Ascending aorta (tissue), 2 donors: ENCODE measurements around the gene AUTS2. TPM values are rescaled to one million over a fixed set of nuclear protein-coding genes. Genes with fewer than 3 reads are reported as not detected.

Experiments used
- DNase-seq, 2 donors: peaks; one replicate each; pipeline ENCODE4 v3.0.0-alpha.2; 2019; ENCODE audit warnings: low spot score in 2 of 2
- H3K27ac ChIP-seq, 2 donors: fragments of 200-600 bp; sonication (generic); one replicate each; pipeline ENCODE4 v1.5.1; 2016 to 2017; ENCODE audit warnings: mild to moderate bottlenecking in 1 of 2
- H3K27me3 ChIP-seq: fragments of 200-600 bp; sonication (generic); one replicate; pipeline ENCODE4 v1.5.1; 2017
- H3K36me3 ChIP-seq, 2 donors: fragments of 200-600 bp; sonication (generic); one replicate each; pipeline ENCODE4 v1.5.1; 2016
- H3K4me1 ChIP-seq, 2 donors: fragments of 200-600 bp; sonication (generic); one replicate each; pipeline ENCODE4 v1.5.1; 2016 to 2017; ENCODE audit warnings: mild to moderate bottlenecking in 1 of 2
- H3K4me3 ChIP-seq, 2 donors: fragments of 200-600 bp; sonication (generic); one replicate each; pipeline ENCODE4 v1.5.1; 2016 to 2017; ENCODE audit warnings: mild to moderate bottlenecking in 1 of 2
- H3K9me3 ChIP-seq, 2 donors: fragments of 200-600 bp; sonication (generic); one replicate each; pipeline ENCODE4 v1.5.1; 2016
- intact Hi-C: fragments of 100-400 bp; cut with DNase I; formaldehyde crosslinking; loops from one replicate; pipeline ENCODE4 v1.15.1; 2023
- total RNA-seq: library from RNA; depleted of rRNA; stranded (reverse); fragments of >200 nt; gene quantifications from one replicate; pipeline ENCODE4 v1.1.0, GENCODE V29; 2016
- TF ChIP-seq, protein P1 (sequence below), 3 experiments: fragments of 200-600 bp in 2 of 3; fragments of 450-650 bp in 1 of 3; sonication (generic) in 2 of 3; IDR thresholded peaks; one replicate each; pipeline ENCODE4 v1.5.1; 2016 to 2019; ENCODE audit warnings: antibody characterized with exemption in 3 of 3, mild to moderate bottlenecking in 1 of 3, moderate library complexity in 1 of 3

Gene AUTS2
- total RNA-seq, 1 donor from 2014 or later = 90.4 TPM

DNA sequence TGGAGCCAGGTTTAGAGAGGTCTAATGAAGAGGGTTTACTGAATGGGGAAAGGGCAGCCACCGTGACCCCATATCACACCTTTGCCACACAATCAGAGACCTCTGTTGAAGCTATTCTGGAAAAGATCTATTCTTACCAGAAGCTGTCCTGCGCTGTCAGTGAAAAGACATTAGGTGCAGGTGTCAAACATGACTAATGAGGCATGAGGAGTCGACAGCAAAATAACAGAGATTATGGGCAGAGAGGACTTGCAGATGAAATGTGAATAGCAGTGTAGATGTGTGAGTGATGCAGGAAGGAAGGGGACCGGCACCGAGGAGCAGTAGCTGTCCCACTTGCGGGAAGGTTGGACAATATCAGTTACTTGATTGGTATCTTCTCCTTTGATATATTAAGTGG is 906.0 kb downstream of the AUTS2 start:
- Histone ChIP-seq H3K27ac (no peak overlapping the region), H3K4me1 (no peaks in the 10 kb centered on the region), H3K36me3 (no peaks in the 10 kb centered on the region), H3K9me3 (no peaks in the 10 kb centered on the region), H3K27me3 (no peaks in the 10 kb centered on the region), H3K4me3 (no peak overlapping the region)
- DNase-seq = no peak
- intact Hi-C loops = no loop called here
- TF ChIP-seq, protein P1, sequence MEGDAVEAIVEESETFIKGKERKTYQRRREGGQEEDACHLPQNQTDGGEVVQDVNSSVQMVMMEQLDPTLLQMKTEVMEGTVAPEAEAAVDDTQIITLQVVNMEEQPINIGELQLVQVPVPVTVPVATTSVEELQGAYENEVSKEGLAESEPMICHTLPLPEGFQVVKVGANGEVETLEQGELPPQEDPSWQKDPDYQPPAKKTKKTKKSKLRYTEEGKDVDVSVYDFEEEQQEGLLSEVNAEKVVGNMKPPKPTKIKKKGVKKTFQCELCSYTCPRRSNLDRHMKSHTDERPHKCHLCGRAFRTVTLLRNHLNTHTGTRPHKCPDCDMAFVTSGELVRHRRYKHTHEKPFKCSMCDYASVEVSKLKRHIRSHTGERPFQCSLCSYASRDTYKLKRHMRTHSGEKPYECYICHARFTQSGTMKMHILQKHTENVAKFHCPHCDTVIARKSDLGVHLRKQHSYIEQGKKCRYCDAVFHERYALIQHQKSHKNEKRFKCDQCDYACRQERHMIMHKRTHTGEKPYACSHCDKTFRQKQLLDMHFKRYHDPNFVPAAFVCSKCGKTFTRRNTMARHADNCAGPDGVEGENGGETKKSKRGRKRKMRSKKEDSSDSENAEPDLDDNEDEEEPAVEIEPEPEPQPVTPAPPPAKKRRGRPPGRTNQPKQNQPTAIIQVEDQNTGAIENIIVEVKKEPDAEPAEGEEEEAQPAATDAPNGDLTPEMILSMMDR (IDR thresholded peaks at IDR 0.05) = no peak

DNA sequence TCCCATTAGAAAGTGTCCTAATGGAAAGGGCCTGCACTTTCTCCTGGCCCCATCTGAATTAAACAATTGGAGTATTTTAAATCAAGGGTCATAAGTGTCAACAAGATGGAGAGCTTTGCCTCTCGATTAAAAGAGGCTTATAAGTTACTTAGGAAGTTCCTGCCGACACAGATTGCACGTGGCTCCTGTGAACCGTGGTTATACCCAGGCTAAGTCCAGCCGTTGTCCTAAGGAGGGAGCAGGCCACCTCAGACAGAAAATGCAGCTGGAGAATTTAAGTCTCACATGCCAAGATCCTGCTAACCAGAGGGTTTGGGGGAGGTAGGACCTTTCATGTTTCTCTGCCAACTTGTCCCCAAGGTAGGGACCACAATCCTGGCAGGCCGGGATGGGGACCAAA is 907.2 kb downstream of the AUTS2 start:
- H3K4me1 ChIP-seq = no peaks in the 10 kb centered on the region
- no peak overlapping the region for H3K27ac ChIP-seq
- DNase-seq = no peak
- TF ChIP-seq, protein P1 (IDR thresholded peaks at IDR 0.05) = no peak
- intact Hi-C loops = no loop called here
- H3K36me3 ChIP-seq = no peaks in the 10 kb centered on the region
- H3K27me3 ChIP-seq = no peaks in the 10 kb centered on the region
- no peak overlapping the region for H3K4me3 ChIP-seq
- no peaks in the 10 kb centered on the region for H3K9me3 ChIP-seq

DNA sequence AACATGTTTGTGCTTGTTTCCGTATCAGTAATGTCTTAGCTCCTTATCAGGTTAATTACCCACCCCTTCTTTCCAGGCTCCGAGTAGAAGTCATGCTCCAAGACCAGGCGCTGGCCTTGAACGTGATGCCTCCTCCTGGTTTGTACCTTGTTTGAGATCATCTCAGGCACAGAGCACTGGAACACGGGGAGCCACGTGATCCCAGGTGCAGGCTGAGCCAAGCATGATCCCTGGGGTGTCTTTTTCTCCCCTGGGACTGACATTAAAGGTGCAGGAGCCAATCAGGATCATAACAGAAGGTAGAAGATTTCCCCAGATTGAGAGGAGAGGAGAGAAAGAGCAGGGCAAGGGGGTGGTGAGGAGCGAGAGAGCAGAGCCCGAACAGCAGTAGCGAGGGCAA is 907.6 kb downstream of the AUTS2 start:
- Histone ChIP-seq H3K27me3 (no peaks in the 10 kb centered on the region), H3K4me1 (no peaks in the 10 kb centered on the region), H3K9me3 (no peaks in the 10 kb centered on the region), H3K36me3 (no peaks in the 10 kb centered on the region), H3K27ac (no peak overlapping the region), H3K4me3 (no peak overlapping the region)
- DNase-seq = no peak
- TF ChIP-seq, protein P1 (IDR thresholded peaks at IDR 0.05) = no peak
- intact Hi-C loops = no loop called here

DNA sequence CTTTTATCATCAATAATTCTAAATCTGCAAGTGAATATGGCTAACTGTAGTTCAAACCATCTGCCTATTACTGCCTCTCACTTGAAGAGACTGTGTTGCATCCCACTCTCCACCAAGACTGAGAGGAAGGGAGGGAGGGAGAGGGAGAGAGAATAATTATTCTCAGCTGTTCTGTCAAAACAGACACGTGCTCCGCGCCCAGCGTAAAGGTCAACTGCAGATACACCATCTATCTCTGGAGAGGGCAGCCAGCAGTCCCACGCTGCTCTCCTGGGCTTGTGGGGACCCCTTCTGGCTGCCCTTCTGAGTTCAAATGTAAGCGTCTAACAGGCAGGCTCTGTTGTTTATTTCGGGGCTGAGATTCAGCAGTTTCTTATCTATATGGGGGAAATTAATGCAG is 908.2 kb downstream of the AUTS2 start:
- H3K9me3 ChIP-seq = no peaks in the 10 kb centered on the region

DNA sequence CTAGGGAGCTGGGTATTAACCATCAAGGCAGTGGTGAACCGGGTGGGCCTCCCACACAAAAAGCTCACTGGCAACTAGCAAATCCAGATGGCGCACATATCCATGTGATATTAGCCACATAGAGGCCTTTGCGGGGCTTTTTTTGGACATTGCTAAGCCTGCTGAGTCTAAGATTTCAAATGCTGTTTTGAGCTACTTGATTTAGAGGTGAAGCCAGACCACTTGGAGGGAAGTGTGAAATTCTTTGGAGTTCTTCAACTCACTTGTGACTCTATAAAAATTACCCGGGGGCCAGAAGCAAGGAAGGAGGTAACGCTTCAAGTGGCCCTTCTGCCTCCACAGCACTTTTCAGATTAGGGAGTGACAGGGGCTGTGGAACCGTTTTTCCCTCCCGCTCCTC is 913.9 kb downstream of the AUTS2 start:
- H3K27me3 ChIP-seq = no peaks in the 10 kb centered on the region
- no peak overlapping the region for H3K4me3 ChIP-seq
- H3K27ac ChIP-seq = no peak overlapping the region
- no peaks in the 10 kb centered on the region for H3K4me1 ChIP-seq
- H3K36me3 ChIP-seq = no peaks in the 10 kb centered on the region
- H3K9me3 ChIP-seq = no peaks in the 10 kb centered on the region
- TF ChIP-seq, protein P1 (IDR thresholded peaks at IDR 0.05) = no peak
- intact Hi-C loops = no loop called here
- DNase-seq = no peak

More for the DNA sequence above, 908.2 kb downstream of the AUTS2 start:
- intact Hi-C loops = no loop called here
- no peaks in the 10 kb centered on the region for H3K4me1 ChIP-seq
- no peaks in the 10 kb centered on the region for H3K36me3 ChIP-seq
- DNase-seq = no peak
- H3K4me3 ChIP-seq = no peak overlapping the region
- TF ChIP-seq, protein P1 (IDR thresholded peaks at IDR 0.05) = no peak
- H3K27me3 ChIP-seq = no peaks in the 10 kb centered on the region
- H3K27ac ChIP-seq = no peak overlapping the region

DNA sequence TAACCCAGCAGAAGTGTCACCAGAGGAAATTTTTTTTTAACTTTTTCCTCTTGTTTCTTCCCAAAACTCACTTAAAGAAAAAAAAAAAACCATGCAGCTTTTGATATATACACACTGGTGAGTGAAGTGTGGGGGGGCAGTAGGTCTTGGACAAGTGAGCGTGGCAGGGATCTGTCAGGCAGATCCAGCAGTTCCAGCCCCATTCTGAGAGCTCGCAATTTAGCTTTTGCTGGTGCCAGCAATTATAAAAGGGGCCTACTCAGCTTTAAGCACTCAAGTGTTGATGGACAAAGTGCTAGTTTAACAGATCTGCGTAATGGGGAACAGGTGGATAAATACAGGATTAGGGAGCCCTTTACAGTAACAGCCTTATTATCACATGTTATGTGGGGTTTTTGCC is 914.5 kb downstream of the AUTS2 start:
- Histone ChIP-seq H3K27ac (no peak overlapping the region), H3K9me3 (no peaks in the 10 kb centered on the region), H3K4me1 (no peaks in the 10 kb centered on the region), H3K4me3 (no peak overlapping the region), H3K27me3 (no peaks in the 10 kb centered on the region), H3K36me3 (no peaks in the 10 kb centered on the region)
- intact Hi-C loops = no loop called here
- no peak for DNase-seq
- TF ChIP-seq, protein P1 (IDR thresholded peaks at IDR 0.05) = no peak
